ENCODE data around the gene RPGRIP1. TPM values are rescaled to one million over a fixed set of nuclear protein-coding genes. Genes with fewer than 3 reads are reported as not detected.

The RPGRIP1 gene
- total RNA-seq, 1 experiment from 2014 or later: 0.07 TPM

DNA sequence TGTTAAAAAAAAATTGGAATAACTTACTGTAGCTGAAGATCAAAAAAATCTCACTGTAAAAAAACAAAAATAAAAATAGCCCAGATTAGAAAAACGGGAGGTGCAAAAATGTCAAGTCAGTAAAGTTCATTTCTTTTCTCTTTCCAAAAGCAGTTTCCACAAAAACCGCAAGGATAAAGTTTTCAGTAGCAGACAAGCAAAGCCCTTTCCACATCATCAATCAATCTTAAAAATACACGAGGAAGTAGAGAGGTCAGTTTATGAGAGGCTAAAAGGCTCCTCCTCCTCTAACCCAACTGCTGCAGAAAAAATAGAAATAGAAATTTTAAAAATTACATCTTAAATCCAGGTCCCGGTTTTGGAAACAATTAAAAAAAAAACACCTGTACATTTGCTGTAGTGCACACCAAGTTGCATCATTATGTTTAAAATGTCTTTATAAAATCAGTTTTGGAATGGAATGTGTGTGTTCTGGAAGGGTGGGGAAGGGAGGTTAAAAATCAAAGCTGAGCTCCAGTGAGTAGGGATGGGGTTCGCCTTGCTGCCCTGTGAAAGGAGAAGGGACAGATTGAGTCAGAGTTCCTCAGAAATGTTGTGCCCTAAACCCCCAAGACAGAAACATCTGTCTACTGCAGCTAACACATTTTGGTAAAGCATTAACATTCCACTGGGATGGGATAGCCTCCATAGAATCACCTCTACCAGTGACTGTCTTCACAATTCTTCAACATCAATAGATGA is 16.4 kb upstream of the RPGRIP1 start:
- Histone ChIP-seq H3K9me3 (ENCODE audit: control insufficient read depth, low read depth, low read length) (no peaks in the 10 kb centered on the region), H3K79me2 (ENCODE audit: insufficient read depth, low read length) (peaks cover 87% of the 10 kb centered on the region), H3K27me3 (ENCODE audit: insufficient read depth, low read length) (no peaks in the 10 kb centered on the region), H4K5ac (ENCODE audit: insufficient read length, low read depth, low read length) (no peak overlapping the region), H2BK12ac (ENCODE audit: insufficient read length, low read depth, low read length) (no peak overlapping the region), H2AFZ (ENCODE audit: low read length) (no peak overlapping the region), H3K56ac (ENCODE audit: insufficient read length, low read depth, low read length) (no peak overlapping the region), H3K23ac (ENCODE audit: insufficient read length, low read depth, low read length) (no peak overlapping the region), H3K4ac (ENCODE audit: low read depth, low read length) (no peak overlapping the region), H2AK5ac (ENCODE audit: insufficient read length, low read length) (no peak overlapping the region), H3K18ac (ENCODE audit: insufficient read length, low read depth, low read length) (no peak overlapping the region), H3K23me2 (ENCODE audit: insufficient read length, low read depth, low read length, poor library complexity, severe bottlenecking) (peaks cover 6% of the 10 kb centered on the region), H2BK15ac (ENCODE audit: low read depth, low read length) (no peak overlapping the region), H3K4me1 (ENCODE audit: insufficient read depth, low read length) (peaks cover 2% of the 10 kb centered on the region; the same call in 1 of the 2 replicates), H2BK5ac (ENCODE audit: insufficient read length, low read length) (no peak overlapping the region), H3K9ac (ENCODE audit: extremely low read depth, insufficient read length, low read length) (no peak overlapping the region), H4K20me1 (ENCODE audit: control insufficient read depth, insufficient read depth, insufficient read length) (no peaks in the 10 kb centered on the region), H2BK120ac (ENCODE audit: low read depth, low read length, poor library complexity, severe bottlenecking) (no peak overlapping the region), H3K79me1 (ENCODE audit: insufficient read depth, low read depth, low read length, poor library complexity, severe bottlenecking) (peaks cover 3% of the 10 kb centered on the region), H3K14ac (ENCODE audit: insufficient read depth, low read length) (no peak overlapping the region), H3K27ac (ENCODE audit: insufficient read length, low read depth, low read length) (no peak overlapping the region), H2BK20ac (ENCODE audit: low read depth, low read length, poor library complexity, severe bottlenecking) (no peak overlapping the region), H4K91ac (ENCODE audit: insufficient read length, low read depth, low read length) (no peak overlapping the region), H4K8ac (replicated peaks; ENCODE audit: insufficient read length, low read depth, low read length) (no peak overlapping the region), H3K4me2 (ENCODE audit: insufficient read depth, insufficient read length, low read length) (peak overlapping the region; percentile 43), H3T11ph (ENCODE audit: low read length) (no peak overlapping the region)
- TF ChIP-seq, protein P1, sequence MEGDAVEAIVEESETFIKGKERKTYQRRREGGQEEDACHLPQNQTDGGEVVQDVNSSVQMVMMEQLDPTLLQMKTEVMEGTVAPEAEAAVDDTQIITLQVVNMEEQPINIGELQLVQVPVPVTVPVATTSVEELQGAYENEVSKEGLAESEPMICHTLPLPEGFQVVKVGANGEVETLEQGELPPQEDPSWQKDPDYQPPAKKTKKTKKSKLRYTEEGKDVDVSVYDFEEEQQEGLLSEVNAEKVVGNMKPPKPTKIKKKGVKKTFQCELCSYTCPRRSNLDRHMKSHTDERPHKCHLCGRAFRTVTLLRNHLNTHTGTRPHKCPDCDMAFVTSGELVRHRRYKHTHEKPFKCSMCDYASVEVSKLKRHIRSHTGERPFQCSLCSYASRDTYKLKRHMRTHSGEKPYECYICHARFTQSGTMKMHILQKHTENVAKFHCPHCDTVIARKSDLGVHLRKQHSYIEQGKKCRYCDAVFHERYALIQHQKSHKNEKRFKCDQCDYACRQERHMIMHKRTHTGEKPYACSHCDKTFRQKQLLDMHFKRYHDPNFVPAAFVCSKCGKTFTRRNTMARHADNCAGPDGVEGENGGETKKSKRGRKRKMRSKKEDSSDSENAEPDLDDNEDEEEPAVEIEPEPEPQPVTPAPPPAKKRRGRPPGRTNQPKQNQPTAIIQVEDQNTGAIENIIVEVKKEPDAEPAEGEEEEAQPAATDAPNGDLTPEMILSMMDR (conservative IDR thresholded peaks at IDR 0.05): no peak
- Mint-ChIP-seq H3K4me1 (peaks cover 53 to 75% of the 10 kb centered on the region in 2 experiments), H3K9me3 (no peaks in the 10 kb centered on the region; a peak in 1 of 5 replicates), H3K27me3 (ENCODE audit: low read depth) (no peaks in the 10 kb centered on the region), H3K4me3 (peak overlapping the region; percentile 71 to 100), H3K27ac (peak overlapping the region; percentile 62 to 84 (median 82); a peak in 5 of 7 replicates), H3K36me3 (ENCODE audit: insufficient read depth in 1 of 3, low read depth in 3 of 3) (peaks cover 81 to 96% (median 87%) of the 10 kb centered on the region in 3 experiments)
- no peak for DNase-seq
- no CpG with 5 or more reads among the region's 5 CpGs for WGBS (ENCODE audit: extremely low coverage, insufficient read length, low lambda C conversion rate)
